B cell (primary cell): Measurements from ENCODE around the gene IZUMO1. TPM values are rescaled to one million over a fixed set of nuclear protein-coding genes. Genes with fewer than 3 reads are reported as not detected.

Experiments
- ATAC-seq: fragments of 200-7000 bp; cut with Tn5 transposase; one replicate; pipeline ENCODE4 v1.10.0; 2021; ENCODE audit warnings: low read depth, mild to moderate bottlenecking, moderate number of reproducible peaks, moderate library complexity
- CTCF ChIA-PET: fragments of 350-600 bp; sonication (Branson Sonifier 250); formaldehyde crosslinking; loops from one replicate; lab custom pipeline; 2021; ENCODE audit warnings: antibody characterized with exemption, inconsistent platforms; lab: Charles Lee
- POLR2A ChIA-PET: fragments of 350-600 bp; sonication (Branson Sonifier 250); formaldehyde crosslinking; loops from one replicate; lab custom pipeline; 2021; ENCODE audit warnings: antibody characterized with exemption; lab: Charles Lee
- DNase-seq: peaks from one replicate; pipeline ENCODE4 v3.0.0; 2013
- H2AFZ ChIP-seq: 2 replicates; pipeline ENCODE4 v1.6.1; 2012; ENCODE audit warnings: mild to moderate bottlenecking, low read depth, low read length; ENCODE audit not compliant: insufficient read depth, poor library complexity, severe bottlenecking
- H3K27ac ChIP-seq, 2 donors: 1 replicate in 1 of 2; 2 replicates in 1 of 2; pipeline ENCODE4 v1.5.1; 2012 to 2013; ENCODE audit warnings: low read length in 2 of 2, mild to moderate bottlenecking in 2 of 2, moderate library complexity in 1 of 2
- H3K27me3 ChIP-seq, 4 experiments: fragments of 200-600 bp in 1 of 4; sonication (generic) in 1 of 4; replicated peaks in 1 of 4; 1 replicate in 2 of 4; 2 replicates in 2 of 4; pipeline versions ENCODE4 v1.6.1 to v1.7.0; 2013 to 2016; ENCODE audit warnings: low read length in 3 of 4, mild to moderate bottlenecking in 2 of 4, mixed read lengths in 1 of 4, moderate library complexity in 1 of 4; ENCODE audit not compliant: insufficient read depth in 4 of 4, control insufficient read depth in 3 of 4; ENCODE audit errors: control extremely low read depth in 1 of 4
- H3K36me3 ChIP-seq, 2 experiments: replicated peaks in 1 of 2; 1 replicate in 1 of 2; 2 replicates in 1 of 2; pipeline versions ENCODE4 v1.6.1 to v1.7.1; 2013; ENCODE audit warnings: low read length in 1 of 2; ENCODE audit not compliant: insufficient read depth in 2 of 2, control insufficient read depth in 1 of 2; ENCODE audit errors: control extremely low read depth in 1 of 2, extremely low read depth in 1 of 2
- H3K4me1 ChIP-seq, 2 donors: fragments of 200-600 bp in 1 of 2; sonication (generic) in 1 of 2; 1 replicate in 1 of 2; 2 replicates in 1 of 2; pipeline versions ENCODE4 v1.5.1 to v1.6.1; 2013 to 2017; ENCODE audit warnings: low read length in 2 of 2; ENCODE audit not compliant: control insufficient read depth in 2 of 2, insufficient read depth in 2 of 2
- H3K4me2 ChIP-seq: replicated peaks from 2 replicates; pipeline ENCODE3; 2012; ENCODE audit warnings: mild to moderate bottlenecking, low read depth, low read length; ENCODE audit not compliant: poor library complexity, severe bottlenecking
- H3K4me3 ChIP-seq, 5 experiments: fragments of 200-600 bp in 1 of 5; sonication (generic) in 1 of 5; 1 replicate in 3 of 5; 2 replicates in 2 of 5; pipeline versions ENCODE4 v1.5.1 to v1.7.0; 2011 to 2016; ENCODE audit warnings: low read length in 4 of 5, mild to moderate bottlenecking in 4 of 5, low read depth in 2 of 5, control low read depth in 1 of 5, moderate library complexity in 1 of 5; ENCODE audit not compliant: insufficient read depth in 1 of 5; ENCODE audit errors: control extremely low read depth in 1 of 5, extremely low read depth in 1 of 5
- H3K79me2 ChIP-seq: fragments of 200-600 bp; sonication (generic); one replicate; pipeline ENCODE4 v1.6.0; 2016; ENCODE audit warnings: low read length; ENCODE audit not compliant: control insufficient read depth, insufficient read depth
- H3K9ac ChIP-seq: fragments of 200-600 bp; sonication (generic); 2 replicates; pipeline ENCODE4 v1.6.1; 2017; ENCODE audit warnings: mild to moderate bottlenecking, low read length, moderate library complexity
- H3K9me3 ChIP-seq, 3 donors: one replicate each; pipeline versions ENCODE4 v1.6.1 to v1.7.1; 2013; ENCODE audit warnings: low read length in 2 of 3; ENCODE audit not compliant: control insufficient read depth in 2 of 3, insufficient read depth in 1 of 3; ENCODE audit errors: control extremely low read depth in 1 of 3
- H4K20me1 ChIP-seq: 2 replicates; pipeline ENCODE4 v1.6.0; 2012; ENCODE audit warnings: mild to moderate bottlenecking, low read length; ENCODE audit not compliant: insufficient read depth, control insufficient read depth, poor library complexity, severe bottlenecking
- H3K27ac Mint-ChIP-seq: one replicate; pipeline ENCODE4 v1.8.0; 2021; ENCODE audit warnings: mixed read lengths
- H3K27me3 Mint-ChIP-seq: one replicate; pipeline ENCODE4 v1.8.0; 2021; ENCODE audit warnings: mixed read lengths
- H3K4me1 Mint-ChIP-seq: one replicate; pipeline ENCODE4 v1.8.0; 2021; ENCODE audit warnings: mixed read lengths
- H3K4me3 Mint-ChIP-seq: one replicate; pipeline ENCODE4 v1.8.0; 2021; ENCODE audit warnings: mixed read lengths
- H3K9me3 Mint-ChIP-seq: one replicate; pipeline ENCODE4 v1.8.0; 2022; ENCODE audit warnings: mixed read lengths; ENCODE audit not compliant: insufficient read depth
- CTCF ChIP-seq: fragments of 200-600 bp; IDR thresholded peaks from one replicate; pipeline ENCODE4 v1.8.0; 2022; ENCODE audit warnings: antibody characterized with exemption, mild to moderate bottlenecking
- EZH2 ChIP-seq: IDR thresholded peaks from 2 replicates; pipeline ENCODE4 v1.6.1; 2012; ENCODE audit warnings: borderline replicate concordance, low read depth, mild to moderate bottlenecking, moderate library complexity, low read length; ENCODE audit not compliant: insufficient read depth, poor library complexity, severe bottlenecking
- WGBS: methylation state at CpG from one replicate; pipeline ENCODE4 v1.1.5; 2013; ENCODE audit warnings: missing lambda C conversion rate; ENCODE audit not compliant: insufficient coverage; 5-methylcytosine and 5-hydroxymethylcytosine counted together
- intact Hi-C: fragments of 100-400 bp; cut with micrococcal nuclease; formaldehyde crosslinking; loops from one replicate; pipeline ENCODE4 v1.10.0; 2022
- polyA plus RNA-seq: library from polyadenylated mRNA; depleted of rRNA; stranded (reverse); fragments of >200 nt; gene quantifications from 2 replicates; pipeline ENCODE4 v1.2.3, GENCODE V29; 2012
- total RNA-seq, 2 donors: library from RNA; stranded (reverse); fragments of 120-200 nt in 1 of 2; gene quantifications; 1 replicate in 1 of 2; 2 replicates in 1 of 2; pipeline versions ENCODE4 v1.2.3 to v1.2.4, GENCODE V29; 2013 to 2022

Gene IZUMO1
- total and polyA plus RNA-seq, 2 donors (not counting 1 experiment from before 2014, with no cell fraction given) = not detected

GRCh38 chr19:48749571-48750198, 3.0 kb upstream of the IZUMO1 start:
- Histone ChIP-seq H3K9ac (no peak overlapping the region), H2AFZ (no peak overlapping the region), H3K27ac (no peak overlapping the region), H3K79me2 (no peaks in the 10 kb centered on the region), H3K4me1 (peaks cover 25 to 29% of the 10 kb centered on the region in 2 donors), H3K36me3 (no peaks in the 10 kb centered on the region), H3K4me2 (no peak overlapping the region), H3K4me3 (no peak overlapping the region), H3K9me3 (peaks cover 0 to 37% (median 0%) of the 10 kb centered on the region in 3 donors), H3K27me3 (peaks cover 0 to 80% (median 32%) of the 10 kb centered on the region in 4 experiments), H4K20me1 (no peaks in the 10 kb centered on the region)
- H3K27ac Mint-ChIP-seq = no peak overlapping the region
- peaks cover 25% of the 10 kb centered on the region for H3K4me1 Mint-ChIP-seq
- TF ChIP-seq CTCF (no peak), EZH2 (no peak)
- 80% methylated on average over 3 of the region's 4 CpGs for WGBS
- POLR2A ChIA-PET = no interaction called here
- CTCF ChIA-PET = no interaction called here
- H3K4me3 Mint-ChIP-seq = no peak overlapping the region
- H3K27me3 Mint-ChIP-seq = peaks cover 48% of the 10 kb centered on the region
- intact Hi-C loops = no loop called here
- no peaks in the 10 kb centered on the region for H3K9me3 Mint-ChIP-seq
- ATAC-seq = no peak
- DNase-seq = no peak

- H3K36me3 ChIP-seq = no peaks in the 10 kb centered on the region
- peaks cover 0 to 55% (median 17%) of the 10 kb centered on the region in 4 experiments for H3K27me3 ChIP-seq
- Mint-ChIP-seq H3K27me3 (peaks cover 32% of the 10 kb centered on the region), H3K9me3 (no peaks in the 10 kb centered on the region), H3K4me1 (peaks cover 14% of the 10 kb centered on the region), H3K4me3 (no peak overlapping the region), H3K27ac (no peak overlapping the region)
- WGBS = 90% methylated on average over 8 of the region's 8 CpGs
- H3K4me3 ChIP-seq = no peak overlapping the region
- CTCF ChIA-PET = no interaction called here
- no peaks in the 10 kb centered on the region for H3K79me2 ChIP-seq
- H4K20me1 ChIP-seq = no peaks in the 10 kb centered on the region
- no peak overlapping the region for H3K4me2 ChIP-seq
- no peak for ATAC-seq
- no peak for DNase-seq
- POLR2A ChIA-PET = no interaction called here
- no peak overlapping the region for H2AFZ ChIP-seq
- H3K4me1 ChIP-seq = peaks cover 14 to 18% of the 10 kb centered on the region in 2 donors
- no peak overlapping the region for H3K27ac ChIP-seq
- H3K9ac ChIP-seq = no peak overlapping the region
- TF ChIP-seq CTCF = no peak
- no peak for TF ChIP-seq EZH2
- H3K9me3 ChIP-seq = peaks cover 0 to 38% (median 0%) of the 10 kb centered on the region in 3 donors
- intact Hi-C loops = no loop called here
Observed at GRCh38 chr19:48746110-48746509, 599 bp downstream of the IZUMO1 start.
